ENCODE data around the gene ZAR1. TPM values are rescaled to one million over a fixed set of nuclear protein-coding genes. Genes with fewer than 3 reads are reported as not detected.

ZAR1 gene
- total RNA-seq, 1 donor from 2014 or later = not detected

DNA sequence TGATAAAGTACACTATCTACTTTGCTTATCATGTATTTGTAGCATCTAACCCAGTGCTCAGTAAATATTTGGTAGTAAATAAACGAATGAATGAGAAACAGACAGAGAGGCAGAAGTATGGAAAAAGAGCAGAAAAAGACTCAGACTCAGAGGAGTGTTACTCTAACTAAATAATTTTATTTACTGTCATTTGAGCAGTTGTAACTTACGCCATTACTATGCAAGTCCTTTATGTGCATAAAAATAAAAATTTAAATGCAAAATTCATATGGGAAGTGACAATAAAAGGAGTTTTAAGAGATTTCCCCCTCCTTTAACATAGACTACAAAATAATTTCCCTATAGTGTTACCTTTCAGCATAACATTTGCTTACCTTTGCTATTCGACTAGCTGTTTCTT is 49.5 kb downstream of the ZAR1 start:
- Mint-ChIP-seq H3K36me3 (ENCODE audit: low read depth, unreplicated experiment) (peaks cover 7% of the 10 kb centered on the region), H3K4me1 (ENCODE audit: low read depth, unreplicated experiment) (peaks cover 5% of the 10 kb centered on the region), H3K4me3 (ENCODE audit: unreplicated experiment) (no peak overlapping the region), H3K27ac (ENCODE audit: unreplicated experiment) (no peak overlapping the region), H3K27me3 (ENCODE audit: low read depth, unreplicated experiment) (no peaks in the 10 kb centered on the region), H3K9me3 (ENCODE audit: unreplicated experiment) (no peaks in the 10 kb centered on the region)
- H3K79me2 ChIP-seq (ENCODE audit: insufficient read depth, low read length) = no peaks in the 10 kb centered on the region
- H3K4me1 ChIP-seq (ENCODE audit: insufficient read depth, low read length) = peaks cover 7% of the 10 kb centered on the region
- no peaks in the 10 kb centered on the region for H3K9me3 ChIP-seq (ENCODE audit: insufficient read depth, low read depth, low read length)
- H3K27me3 ChIP-seq (ENCODE audit: insufficient read depth, low read length) = no peaks in the 10 kb centered on the region
- peaks cover 35% of the 10 kb centered on the region for H3K36me3 ChIP-seq (ENCODE audit: insufficient read depth, low read length)
- no peak overlapping the region for H3K9ac ChIP-seq (ENCODE audit: low read length)
- TF ChIP-seq CTCF (IDR thresholded peaks at IDR 0.05; ENCODE audit: insufficient read depth, low read depth, low read length) (no peak), EZH2 (IDR thresholded peaks at IDR 0.05; ENCODE audit: insufficient read depth, low read length) (no peak)
- no peak for DNase-seq (ENCODE audit: low read depth)
- H3K4me2 ChIP-seq (ENCODE audit: low read length) = no peak overlapping the region
- no peak for FAIRE-seq
- no peaks in the 10 kb centered on the region for H4K20me1 ChIP-seq (ENCODE audit: insufficient read depth, low read length)
- no peak overlapping the region for H3K27ac ChIP-seq (ENCODE audit: low read depth, low read length)
- H2AFZ ChIP-seq (ENCODE audit: low read depth, low read length) = no peak overlapping the region
- no peak overlapping the region for H3K4me3 ChIP-seq (ENCODE audit: insufficient read depth, low read depth, low read length)

DNA sequence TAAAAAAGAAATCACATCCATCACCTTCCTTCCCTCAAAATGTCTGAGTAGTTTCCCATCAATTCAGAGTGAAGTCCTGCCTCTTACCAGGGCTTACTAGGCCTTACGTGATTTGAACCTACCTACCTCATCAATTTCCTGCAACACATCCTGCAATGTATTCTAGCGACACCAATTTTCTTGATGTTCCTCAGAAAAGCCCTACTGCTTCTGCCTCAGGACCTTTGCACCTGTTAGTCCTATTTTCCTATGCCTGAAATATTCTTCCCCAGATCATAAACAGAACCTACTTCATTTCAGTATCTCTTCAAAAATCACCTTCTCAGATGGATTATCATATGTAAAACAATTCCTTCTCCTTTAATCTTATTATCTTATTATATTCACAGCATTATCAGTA is 52.8 kb downstream of the ZAR1 start:
- no peak overlapping the region for H3K27ac Mint-ChIP-seq (ENCODE audit: unreplicated experiment)
- Histone ChIP-seq H3K79me2 (ENCODE audit: insufficient read depth, low read length) (no peaks in the 10 kb centered on the region), H3K36me3 (ENCODE audit: insufficient read depth, low read length) (peaks cover 41% of the 10 kb centered on the region), H3K9me3 (ENCODE audit: insufficient read depth, low read depth, low read length) (no peaks in the 10 kb centered on the region), H4K20me1 (ENCODE audit: insufficient read depth, low read length) (no peaks in the 10 kb centered on the region), H3K4me1 (ENCODE audit: insufficient read depth, low read length) (peaks cover 7% of the 10 kb centered on the region), H3K4me3 (ENCODE audit: insufficient read depth, low read depth, low read length) (no peak overlapping the region), H3K27ac (ENCODE audit: low read depth, low read length) (no peak overlapping the region), H2AFZ (ENCODE audit: low read depth, low read length) (no peak overlapping the region), H3K27me3 (ENCODE audit: insufficient read depth, low read length) (no peaks in the 10 kb centered on the region), H3K4me2 (ENCODE audit: low read length) (no peak overlapping the region), H3K9ac (ENCODE audit: low read length) (no peak overlapping the region)
- no peaks in the 10 kb centered on the region for H3K27me3 Mint-ChIP-seq (ENCODE audit: low read depth, unreplicated experiment)
- FAIRE-seq = no peak
- peaks cover 5% of the 10 kb centered on the region for H3K4me1 Mint-ChIP-seq (ENCODE audit: low read depth, unreplicated experiment)
- H3K4me3 Mint-ChIP-seq (ENCODE audit: unreplicated experiment) = no peak overlapping the region
- H3K9me3 Mint-ChIP-seq (ENCODE audit: unreplicated experiment) = no peaks in the 10 kb centered on the region
- H3K36me3 Mint-ChIP-seq (ENCODE audit: low read depth, unreplicated experiment) = peaks cover 7% of the 10 kb centered on the region
- TF ChIP-seq CTCF (IDR thresholded peaks at IDR 0.05; ENCODE audit: insufficient read depth, low read depth, low read length) (no peak), EZH2 (IDR thresholded peaks at IDR 0.05; ENCODE audit: insufficient read depth, low read length) (no peak)
- DNase-seq (ENCODE audit: low read depth) = no peak

DNA sequence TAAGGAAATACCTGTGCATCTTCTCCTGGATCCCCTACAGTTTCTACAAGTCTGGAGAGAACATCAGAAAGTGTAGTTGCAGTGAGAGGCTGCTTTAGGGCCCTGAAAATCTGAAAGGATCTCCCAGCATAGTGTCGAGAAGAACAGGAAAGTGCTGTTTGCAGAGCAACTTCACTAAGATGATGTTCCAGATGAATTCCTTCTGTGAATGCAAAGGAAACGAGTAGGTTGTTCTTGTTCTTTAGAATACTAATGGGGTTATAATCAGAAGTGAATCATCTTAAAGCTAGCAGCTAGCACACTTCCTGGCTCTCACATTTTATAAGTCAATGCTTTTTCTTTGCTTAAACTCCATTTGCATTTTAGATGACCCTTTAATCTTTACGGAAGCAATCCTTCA is 53.7 kb downstream of the ZAR1 start:
- Histone ChIP-seq H3K36me3 (ENCODE audit: insufficient read depth, low read length) (peaks cover 41% of the 10 kb centered on the region), H3K4me2 (ENCODE audit: low read length) (peak overlapping the region; percentile 21), H3K27ac (ENCODE audit: low read depth, low read length) (no peak overlapping the region), H4K20me1 (ENCODE audit: insufficient read depth, low read length) (no peaks in the 10 kb centered on the region), H3K9me3 (ENCODE audit: insufficient read depth, low read depth, low read length) (no peaks in the 10 kb centered on the region), H3K4me1 (ENCODE audit: insufficient read depth, low read length) (peaks cover 7% of the 10 kb centered on the region), H3K4me3 (ENCODE audit: insufficient read depth, low read depth, low read length) (no peak overlapping the region), H3K9ac (ENCODE audit: low read length) (peak overlapping the region; percentile 1), H2AFZ (ENCODE audit: low read depth, low read length) (no peak overlapping the region), H3K79me2 (ENCODE audit: insufficient read depth, low read length) (no peaks in the 10 kb centered on the region), H3K27me3 (ENCODE audit: insufficient read depth, low read length) (no peaks in the 10 kb centered on the region)
- Mint-ChIP-seq H3K9me3 (ENCODE audit: unreplicated experiment) (no peaks in the 10 kb centered on the region), H3K4me3 (ENCODE audit: unreplicated experiment) (no peak overlapping the region), H3K4me1 (ENCODE audit: low read depth, unreplicated experiment) (peaks cover 5% of the 10 kb centered on the region), H3K36me3 (ENCODE audit: low read depth, unreplicated experiment) (peaks cover 7% of the 10 kb centered on the region), H3K27me3 (ENCODE audit: low read depth, unreplicated experiment) (no peaks in the 10 kb centered on the region), H3K27ac (ENCODE audit: unreplicated experiment) (no peak overlapping the region)
- FAIRE-seq = no peak
- peak; percentile 20 for DNase-seq (ENCODE audit: low read depth)
- TF ChIP-seq EZH2 (IDR thresholded peaks at IDR 0.05; ENCODE audit: insufficient read depth, low read length) = no peak
- TF ChIP-seq CTCF (IDR thresholded peaks at IDR 0.05; ENCODE audit: insufficient read depth, low read depth, low read length) = no peak

Other genes starting within 250 kb of the ZAR1 start
- gene TEC, start 220.4 kb upstream of the ZAR1 start, total RNA-seq = 0.61 and 0.91 TPM in 2 replicates
- 85.3 and 90.5 TPM in 2 replicates for gene SLAIN2, start 148.7 kb upstream of the ZAR1 start, total RNA-seq
- 0.16 and 0.26 TPM in 2 replicates for gene SLC10A4, start 6.9 kb upstream of the ZAR1 start, total RNA-seq

All from astrocyte (in vitro differentiated cells and primary cell).